Upper lobe of left lung (tissue), 4 donors: Measurements from ENCODE around the gene MCU.

ENCODE experiments used
- POLR2A ChIP-seq, 4 donors: fragments of 450-650 bp; IDR thresholded peaks; one replicate each; pipeline ENCODE4 v1.5.1; 2016 to 2017; ENCODE audit warnings: antibody characterized with exemption in 4 of 4, mild to moderate bottlenecking in 2 of 4
- POLR2AphosphoS5 ChIP-seq, 2 donors: sonication (generic); formaldehyde crosslinking; IDR thresholded peaks; one replicate each; pipeline ENCODE4 v1.5.1; 2017; ENCODE audit warnings: antibody characterized with exemption in 2 of 2
- TF ChIP-seq, protein P1 (sequence below), 6 experiments: fragments of 450-650 bp in 4 of 6; fragments of 200-600 bp in 2 of 6; sonication (generic) in 2 of 6; IDR thresholded peaks; one replicate each; pipeline ENCODE4 v1.5.1; 2016 to 2019; ENCODE audit warnings: antibody characterized with exemption in 6 of 6

DNA sequence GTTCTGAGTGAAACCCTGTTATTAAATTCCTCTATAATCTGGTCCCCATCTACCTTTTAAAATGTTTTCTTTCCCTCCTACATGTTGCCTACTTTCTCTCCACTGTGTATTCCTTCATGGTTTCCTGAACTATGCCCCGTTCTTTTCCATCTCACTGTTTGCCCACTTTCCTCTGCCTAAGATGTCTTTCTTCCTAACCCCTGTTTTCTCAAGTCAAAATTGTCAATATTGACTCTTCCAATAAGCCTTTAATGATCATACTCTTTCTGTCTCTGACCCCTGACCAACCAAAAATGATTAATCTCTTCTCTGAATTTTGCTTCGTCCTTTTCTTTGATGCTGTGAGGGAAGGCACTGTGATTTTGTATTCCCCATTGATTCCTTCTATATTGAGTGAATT is 171.0 kb downstream of the MCU start:
- TF ChIP-seq, protein P1, sequence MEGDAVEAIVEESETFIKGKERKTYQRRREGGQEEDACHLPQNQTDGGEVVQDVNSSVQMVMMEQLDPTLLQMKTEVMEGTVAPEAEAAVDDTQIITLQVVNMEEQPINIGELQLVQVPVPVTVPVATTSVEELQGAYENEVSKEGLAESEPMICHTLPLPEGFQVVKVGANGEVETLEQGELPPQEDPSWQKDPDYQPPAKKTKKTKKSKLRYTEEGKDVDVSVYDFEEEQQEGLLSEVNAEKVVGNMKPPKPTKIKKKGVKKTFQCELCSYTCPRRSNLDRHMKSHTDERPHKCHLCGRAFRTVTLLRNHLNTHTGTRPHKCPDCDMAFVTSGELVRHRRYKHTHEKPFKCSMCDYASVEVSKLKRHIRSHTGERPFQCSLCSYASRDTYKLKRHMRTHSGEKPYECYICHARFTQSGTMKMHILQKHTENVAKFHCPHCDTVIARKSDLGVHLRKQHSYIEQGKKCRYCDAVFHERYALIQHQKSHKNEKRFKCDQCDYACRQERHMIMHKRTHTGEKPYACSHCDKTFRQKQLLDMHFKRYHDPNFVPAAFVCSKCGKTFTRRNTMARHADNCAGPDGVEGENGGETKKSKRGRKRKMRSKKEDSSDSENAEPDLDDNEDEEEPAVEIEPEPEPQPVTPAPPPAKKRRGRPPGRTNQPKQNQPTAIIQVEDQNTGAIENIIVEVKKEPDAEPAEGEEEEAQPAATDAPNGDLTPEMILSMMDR (IDR thresholded peaks at IDR 0.05): no peak
- TF ChIP-seq POLR2AphosphoS5 (IDR thresholded peaks at IDR 0.05) (no peak), POLR2A (IDR thresholded peaks at IDR 0.05) (no peak)
